ENCODE results near the gene C5orf47.

DNA sequence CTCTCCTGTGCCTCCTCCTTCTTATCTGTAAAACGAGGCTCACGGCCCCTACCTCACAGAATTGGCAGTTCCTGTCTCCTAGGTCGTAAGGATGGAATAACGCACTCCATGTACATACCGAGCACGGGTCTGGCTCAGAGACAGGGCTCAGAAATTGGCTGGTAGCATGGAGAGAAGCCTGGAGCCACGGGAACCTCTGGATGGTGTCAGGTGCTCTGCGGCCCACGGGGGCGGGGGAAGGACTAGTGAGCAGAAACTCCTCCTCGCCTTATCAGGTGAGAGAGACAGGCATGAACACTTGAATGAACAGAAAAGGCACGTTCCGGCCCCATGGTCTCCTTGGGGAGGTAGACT, 15.4 kb upstream of the C5orf47 start:
- TF ChIP-seq POLR2A (IDR thresholded peaks at IDR 0.05; ENCODE audit: low read length) (no peak), GATA1 (IDR thresholded peaks at IDR 0.05; ENCODE audit: low read depth, low read length) (no peak)

Measured in erythroblast (primary cell).